ENCODE data around the gene B4GALT1.

B4GALT1 gene

DNA sequence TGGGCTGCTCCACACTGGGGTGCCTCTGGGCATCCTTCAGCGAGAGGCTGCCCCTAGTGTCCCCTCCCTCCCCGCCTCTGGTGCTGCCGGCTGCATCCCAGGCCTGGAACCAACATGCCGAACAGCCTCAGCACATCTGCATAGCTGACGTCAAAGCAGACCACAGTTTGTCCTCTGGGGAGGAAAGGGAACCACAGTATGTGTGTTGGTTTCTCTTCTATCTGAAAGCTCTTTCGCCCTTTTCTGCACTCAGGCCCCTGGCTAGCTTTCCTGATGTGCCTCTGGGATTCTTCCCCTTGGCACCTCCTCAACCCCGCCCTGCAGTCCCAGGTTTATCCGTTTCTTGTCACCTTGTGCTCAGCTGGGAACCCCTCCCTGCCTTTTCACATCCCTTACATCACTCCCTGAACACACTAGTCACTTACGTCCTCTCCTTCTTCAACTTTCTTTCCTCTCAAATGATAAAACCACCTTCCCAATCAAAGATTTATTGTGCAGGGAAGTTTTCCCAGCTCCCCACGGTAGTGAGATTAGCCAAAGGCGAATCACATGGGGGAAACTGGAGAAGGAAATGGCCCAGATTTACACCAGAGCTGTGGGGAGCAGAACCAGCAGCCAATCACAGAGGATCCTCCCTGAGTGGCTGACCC lies 35.5 kb upstream of the B4GALT1 start:
- DNase-seq (ENCODE audit: low spot score) (no peak), ATAC-seq (ENCODE audit: low read depth) (no peak)
- Histone ChIP-seq H3K4me3 (ENCODE audit: severe bottlenecking) (no peak overlapping the region), H3K36me3 (ENCODE audit: low read depth) (no peaks in the 10 kb centered on the region), H3K27me3 (ENCODE audit: insufficient read depth, poor library complexity, severe bottlenecking) (no peaks in the 10 kb centered on the region), H3K27ac (ENCODE audit: poor library complexity, severe bottlenecking) (no peak overlapping the region), H3K4me1 (ENCODE audit: insufficient read depth, poor library complexity, severe bottlenecking) (no peaks in the 10 kb centered on the region), H3K9me3 (ENCODE audit: severe bottlenecking) (no peaks in the 10 kb centered on the region)
- TF ChIP-seq, protein P1, sequence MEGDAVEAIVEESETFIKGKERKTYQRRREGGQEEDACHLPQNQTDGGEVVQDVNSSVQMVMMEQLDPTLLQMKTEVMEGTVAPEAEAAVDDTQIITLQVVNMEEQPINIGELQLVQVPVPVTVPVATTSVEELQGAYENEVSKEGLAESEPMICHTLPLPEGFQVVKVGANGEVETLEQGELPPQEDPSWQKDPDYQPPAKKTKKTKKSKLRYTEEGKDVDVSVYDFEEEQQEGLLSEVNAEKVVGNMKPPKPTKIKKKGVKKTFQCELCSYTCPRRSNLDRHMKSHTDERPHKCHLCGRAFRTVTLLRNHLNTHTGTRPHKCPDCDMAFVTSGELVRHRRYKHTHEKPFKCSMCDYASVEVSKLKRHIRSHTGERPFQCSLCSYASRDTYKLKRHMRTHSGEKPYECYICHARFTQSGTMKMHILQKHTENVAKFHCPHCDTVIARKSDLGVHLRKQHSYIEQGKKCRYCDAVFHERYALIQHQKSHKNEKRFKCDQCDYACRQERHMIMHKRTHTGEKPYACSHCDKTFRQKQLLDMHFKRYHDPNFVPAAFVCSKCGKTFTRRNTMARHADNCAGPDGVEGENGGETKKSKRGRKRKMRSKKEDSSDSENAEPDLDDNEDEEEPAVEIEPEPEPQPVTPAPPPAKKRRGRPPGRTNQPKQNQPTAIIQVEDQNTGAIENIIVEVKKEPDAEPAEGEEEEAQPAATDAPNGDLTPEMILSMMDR (IDR thresholded peaks at IDR 0.05; ENCODE audit: poor library complexity, severe bottlenecking), result no peak

DNA sequence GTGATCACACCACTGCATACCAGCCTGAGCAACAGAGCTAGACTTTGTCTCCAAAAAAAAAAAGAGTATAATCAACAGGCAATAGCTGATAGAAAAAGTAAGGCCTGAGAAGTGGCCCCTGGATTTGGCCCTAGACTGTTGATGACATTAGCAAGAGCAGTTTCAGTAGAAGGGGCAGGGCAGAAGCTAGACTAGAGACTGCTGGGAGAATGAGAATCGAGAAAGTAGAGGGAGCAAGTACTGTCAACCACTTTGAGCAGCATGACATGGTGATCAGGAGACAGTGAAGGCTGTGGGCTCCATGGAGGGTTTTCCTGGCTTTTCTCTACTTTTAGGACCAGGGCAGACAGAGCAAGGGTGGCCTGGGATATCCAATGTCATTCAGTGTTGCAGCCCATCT lies 34.9 kb upstream of the B4GALT1 start:
- no peaks in the 10 kb centered on the region for H3K9me3 ChIP-seq (ENCODE audit: severe bottlenecking)
- H3K4me1 ChIP-seq (ENCODE audit: insufficient read depth, poor library complexity, severe bottlenecking), result no peaks in the 10 kb centered on the region
- H3K27me3 ChIP-seq (ENCODE audit: insufficient read depth, poor library complexity, severe bottlenecking), result no peaks in the 10 kb centered on the region
- no peak for ATAC-seq (ENCODE audit: low read depth)
- H3K36me3 ChIP-seq (ENCODE audit: low read depth), result no peaks in the 10 kb centered on the region
- H3K27ac ChIP-seq (ENCODE audit: poor library complexity, severe bottlenecking), result no peak overlapping the region
- H3K4me3 ChIP-seq (ENCODE audit: severe bottlenecking), result no peak overlapping the region
- TF ChIP-seq, protein P1 (IDR thresholded peaks at IDR 0.05; ENCODE audit: poor library complexity, severe bottlenecking), result no peak
- no peak for DNase-seq (ENCODE audit: low spot score)

DNA sequence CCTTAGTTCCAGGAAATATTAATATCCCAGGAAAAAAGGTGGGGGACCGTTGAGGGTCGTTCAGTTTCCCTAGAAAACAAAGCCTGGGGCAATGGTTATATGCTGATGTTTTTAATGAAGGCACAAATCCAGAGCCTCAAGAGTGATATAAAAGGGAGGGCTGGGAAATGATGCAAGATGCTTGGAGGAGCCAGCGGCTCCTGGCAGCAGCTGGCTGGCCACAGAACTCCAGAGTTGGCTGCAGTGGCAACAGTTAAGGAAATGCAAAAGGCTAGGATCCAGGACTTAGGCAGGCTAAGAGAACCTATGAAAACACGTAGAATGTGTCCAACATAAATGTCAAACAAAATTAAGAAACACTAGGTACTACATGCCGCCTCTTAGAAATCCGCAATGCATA lies 31.0 kb upstream of the B4GALT1 start:
- no peak overlapping the region for H3K4me3 ChIP-seq (ENCODE audit: severe bottlenecking)

DNA sequence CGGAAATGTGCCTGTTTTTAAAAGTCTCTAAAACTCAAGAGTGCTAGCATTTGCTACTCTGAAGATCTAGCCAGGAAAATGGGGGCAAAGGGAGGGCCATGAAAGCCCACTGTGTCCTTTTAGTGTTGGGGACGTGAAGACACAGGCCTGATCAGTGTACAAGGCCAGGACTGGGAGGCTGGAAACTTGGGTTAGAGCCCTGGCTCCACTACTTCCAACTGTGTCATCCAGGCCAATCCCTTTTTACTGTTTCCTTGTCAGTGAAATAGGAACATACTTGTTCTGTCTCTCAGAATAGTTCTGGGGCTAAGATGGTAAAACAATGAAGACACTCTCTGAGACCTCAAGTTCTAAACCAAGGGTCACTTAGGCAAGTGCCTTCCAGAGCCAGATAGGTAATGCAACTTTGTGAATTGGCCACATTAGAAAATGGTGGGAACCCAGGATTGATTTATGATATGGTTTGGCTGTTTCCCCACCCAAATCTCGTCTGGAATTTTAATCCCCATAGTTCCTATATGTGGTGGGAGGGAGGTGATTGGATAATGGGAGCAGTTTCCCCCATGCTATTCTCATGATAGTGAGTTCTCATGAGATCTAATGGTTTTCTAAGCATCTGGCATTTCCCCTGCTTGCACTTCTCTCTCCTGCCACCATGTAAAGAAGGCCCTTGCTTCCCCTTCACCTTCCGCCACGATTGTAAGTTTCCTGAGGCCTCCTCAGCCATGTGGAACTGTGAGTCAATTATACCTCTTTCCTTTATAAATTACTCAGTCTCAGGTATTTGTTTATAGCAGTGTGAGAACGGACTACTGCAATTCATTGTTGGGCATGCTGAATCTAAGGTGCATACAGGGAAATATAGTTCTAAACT lies 30.4 kb upstream of the B4GALT1 start:
- no peak for ATAC-seq (ENCODE audit: low read depth)
- TF ChIP-seq, protein P1 (IDR thresholded peaks at IDR 0.05; ENCODE audit: poor library complexity, severe bottlenecking), result no peak
- peaks cover 4% of the 10 kb centered on the region for H3K4me1 ChIP-seq (ENCODE audit: insufficient read depth, poor library complexity, severe bottlenecking)

More for the DNA sequence above, 31.0 kb upstream of the B4GALT1 start:
- Histone ChIP-seq H3K36me3 (ENCODE audit: low read depth) (no peaks in the 10 kb centered on the region), H3K9me3 (ENCODE audit: severe bottlenecking) (no peaks in the 10 kb centered on the region), H3K27me3 (ENCODE audit: insufficient read depth, poor library complexity, severe bottlenecking) (no peaks in the 10 kb centered on the region), H3K27ac (ENCODE audit: poor library complexity, severe bottlenecking) (no peak overlapping the region), H3K4me1 (ENCODE audit: insufficient read depth, poor library complexity, severe bottlenecking) (peaks cover 4% of the 10 kb centered on the region)
- DNase-seq (ENCODE audit: low spot score), result no peak
- no peak for ATAC-seq (ENCODE audit: low read depth)
- TF ChIP-seq, protein P1 (IDR thresholded peaks at IDR 0.05; ENCODE audit: poor library complexity, severe bottlenecking), result no peak

More for the DNA sequence above, 30.4 kb upstream of the B4GALT1 start:
- Histone ChIP-seq H3K9me3 (ENCODE audit: severe bottlenecking) (no peaks in the 10 kb centered on the region), H3K4me3 (ENCODE audit: severe bottlenecking) (no peak overlapping the region), H3K27ac (ENCODE audit: poor library complexity, severe bottlenecking) (no peak overlapping the region), H3K27me3 (ENCODE audit: insufficient read depth, poor library complexity, severe bottlenecking) (no peaks in the 10 kb centered on the region), H3K36me3 (ENCODE audit: low read depth) (no peaks in the 10 kb centered on the region)
- DNase-seq (ENCODE audit: low spot score), result no peak

Data from RWPE2 (cell line).